ENCODE measurements around the gene EN2.

DNA sequence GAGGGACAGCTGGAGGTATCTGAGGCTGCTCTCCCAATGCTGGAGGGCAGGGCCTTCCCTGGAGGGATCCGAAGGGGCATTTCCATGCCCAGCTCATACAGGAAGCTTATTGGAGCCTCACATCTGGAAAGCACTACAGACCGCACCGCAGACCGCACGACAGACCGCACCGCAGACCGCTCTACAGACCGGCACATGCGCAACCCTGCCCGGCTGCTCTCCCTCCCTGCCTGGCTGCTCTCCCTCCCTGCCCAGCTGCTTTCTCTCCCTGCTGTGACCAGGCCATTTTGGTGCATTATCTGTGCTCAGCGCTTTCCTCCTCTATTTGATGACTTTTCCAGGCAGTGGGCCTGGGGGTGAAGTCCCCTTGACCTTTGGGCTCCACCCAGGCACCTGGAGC is 39.6 kb upstream of the EN2 start:
- no peak for TF ChIP-seq CTCF (IDR thresholded peaks at IDR 0.05)
- TF ChIP-seq ZFX (IDR thresholded peaks at IDR 0.05; ENCODE audit: borderline replicate concordance), result no peak
